A673 (cell line): ENCODE results near the gene EIF1AX. TPM values are rescaled to one million over a fixed set of nuclear protein-coding genes. Genes with fewer than 3 reads are reported as not detected.
A peak's percentile ranks its signal among the peaks of the same experiment; 100 is the strongest.
"Not testable (repeated sequence)": the region's sequence is repeated elsewhere in the genome, so short reads cannot be mapped to it uniquely, and the experiment has no call there.

Experiments
- BruUV-seq: library from RNA; stranded (reverse); fragments of 400-500 nt; replicated peaks from 2 replicates; lab custom pipeline; 2021; lab: Mats Ljungman, UMichigan
- CTCF ChIA-PET: fragments of 300-600 bp; sonication (Branson Sonifier 250); formaldehyde crosslinking; loops from one replicate; lab custom pipeline; 2022; ENCODE audit warnings: antibody characterized with exemption; lab: Charles Lee
- POLR2A ChIA-PET: fragments of 300-600 bp; sonication (Branson Sonifier 250); formaldehyde crosslinking; loops from one replicate; lab custom pipeline; 2022; ENCODE audit warnings: antibody characterized with exemption; ENCODE audit not compliant: low non-redundant PET; lab: Charles Lee
- DNase-seq: peaks from one replicate; pipeline ENCODE4 v3.0.0-alpha.2; 2015; ENCODE audit warnings: low spot score
- H3K27ac ChIP-seq: fragments of 200-600 bp; sonication (generic); 2 replicates; pipeline ENCODE4 v1.5.1; 2016; ENCODE audit warnings: mixed run types, low read depth, mild to moderate bottlenecking, mixed read lengths, antibody characterized with exemption, low read length; ENCODE audit not compliant: poor library complexity, severe bottlenecking
- H3K27me3 ChIP-seq: fragments of 200-600 bp; sonication (generic); replicated peaks from 2 replicates; pipeline ENCODE4 v1.6.1; 2017; ENCODE audit warnings: mixed run types, low read depth, mild to moderate bottlenecking, mixed read lengths, antibody characterized with exemption, low read length; ENCODE audit not compliant: insufficient read depth, poor library complexity
- H3K36me3 ChIP-seq: fragments of 200-600 bp; sonication (generic); 2 replicates; pipeline ENCODE4 v1.6.1; 2016; ENCODE audit warnings: mixed run types, mild to moderate bottlenecking, mixed read lengths, antibody characterized with exemption, low read length; ENCODE audit not compliant: insufficient read depth, poor library complexity, severe bottlenecking
- H3K4me1 ChIP-seq: fragments of 200-600 bp; sonication (generic); 2 replicates; pipeline ENCODE4 v1.6.1; 2017; ENCODE audit warnings: mixed run types, mild to moderate bottlenecking, mixed read lengths, antibody characterized with exemption, low read length; ENCODE audit not compliant: insufficient read depth, poor library complexity, severe bottlenecking
- H3K4me3 ChIP-seq: fragments of 200-600 bp; sonication (generic); 2 replicates; pipeline ENCODE4 v1.5.1; 2016; ENCODE audit warnings: low read depth, mixed run types, mild to moderate bottlenecking, mixed read lengths, low read length; ENCODE audit not compliant: poor library complexity, severe bottlenecking
- H3K9me3 ChIP-seq: fragments of 200-600 bp; sonication (generic); 2 replicates; pipeline ENCODE4 v1.6.1; 2016; ENCODE audit warnings: mixed run types, low read depth, mild to moderate bottlenecking, mixed read lengths, antibody characterized with exemption, low read length; ENCODE audit not compliant: poor library complexity, severe bottlenecking
- EZH2 ChIP-seq: fragments of 200-600 bp; sonication (generic); IDR thresholded peaks from 2 replicates; pipeline ENCODE4 v1.6.1; 2017; ENCODE audit warnings: borderline replicate concordance, low read depth, mild to moderate bottlenecking, mixed read lengths, antibody characterized with exemption, low read length; ENCODE audit not compliant: poor library complexity, severe bottlenecking
- intact Hi-C: fragments of 100-400 bp; cut with micrococcal nuclease; formaldehyde crosslinking; loops from one replicate; pipeline ENCODE4 v1.10.0; 2022; ENCODE audit not compliant: unreplicated experiment
- total RNA-seq: library from RNA; stranded (reverse); gene quantifications from 2 replicates; pipeline ENCODE4 v1.2.3, GENCODE V29; 2021
- TF ChIP-seq, protein P1 (sequence below): fragments of 300-800, 200-600 bp; sonication (generic); conservative IDR thresholded peaks from 2 replicates; pipeline ENCODE4 v1.5.1; 2017; ENCODE audit warnings: low read depth, mild to moderate bottlenecking, antibody characterized with exemption, low read length, moderate library complexity, mixed read lengths

Gene EIF1AX
- total RNA-seq, 1 experiment from 2014 or later = 184 TPM

GRCh38 chrX:20127440-20127839, 14.2 kb downstream of the EIF1AX start:
- DNase-seq, H3K27ac ChIP-seq, H3K27me3 ChIP-seq, H3K4me1 ChIP-seq, intact Hi-C loops, H3K9me3 ChIP-seq, CTCF ChIA-PET, H3K4me3 ChIP-seq, POLR2A ChIA-PET: not testable (repeated sequence)
- TSS peak; percentile 31 for BruUV-seq
- TF ChIP-seq, protein P1, sequence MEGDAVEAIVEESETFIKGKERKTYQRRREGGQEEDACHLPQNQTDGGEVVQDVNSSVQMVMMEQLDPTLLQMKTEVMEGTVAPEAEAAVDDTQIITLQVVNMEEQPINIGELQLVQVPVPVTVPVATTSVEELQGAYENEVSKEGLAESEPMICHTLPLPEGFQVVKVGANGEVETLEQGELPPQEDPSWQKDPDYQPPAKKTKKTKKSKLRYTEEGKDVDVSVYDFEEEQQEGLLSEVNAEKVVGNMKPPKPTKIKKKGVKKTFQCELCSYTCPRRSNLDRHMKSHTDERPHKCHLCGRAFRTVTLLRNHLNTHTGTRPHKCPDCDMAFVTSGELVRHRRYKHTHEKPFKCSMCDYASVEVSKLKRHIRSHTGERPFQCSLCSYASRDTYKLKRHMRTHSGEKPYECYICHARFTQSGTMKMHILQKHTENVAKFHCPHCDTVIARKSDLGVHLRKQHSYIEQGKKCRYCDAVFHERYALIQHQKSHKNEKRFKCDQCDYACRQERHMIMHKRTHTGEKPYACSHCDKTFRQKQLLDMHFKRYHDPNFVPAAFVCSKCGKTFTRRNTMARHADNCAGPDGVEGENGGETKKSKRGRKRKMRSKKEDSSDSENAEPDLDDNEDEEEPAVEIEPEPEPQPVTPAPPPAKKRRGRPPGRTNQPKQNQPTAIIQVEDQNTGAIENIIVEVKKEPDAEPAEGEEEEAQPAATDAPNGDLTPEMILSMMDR = peak; percentile 39; the same call in 1 of the 2 replicates
- H3K36me3 ChIP-seq = peaks cover 60% of the 10 kb centered on the region

GRCh38 chrX:20126833-20127232, 14.8 kb downstream of the EIF1AX start:
- H3K27ac ChIP-seq, POLR2A ChIA-PET, H3K4me3 ChIP-seq, H3K27me3 ChIP-seq, H3K4me1 ChIP-seq, BruUV-seq, DNase-seq, intact Hi-C loops, CTCF ChIA-PET, H3K9me3 ChIP-seq: not testable (repeated sequence)
- peaks cover 54% of the 10 kb centered on the region for H3K36me3 ChIP-seq

GRCh38 chrX:20124964-20125363, 16.7 kb downstream of the EIF1AX start:
- DNase-seq = no peak
- intact Hi-C loops = no loop called here
- CTCF ChIA-PET = no interaction called here

More at GRCh38 chrX:20124964-20125363, 16.7 kb downstream of the EIF1AX start:
- no peaks in the 10 kb centered on the region for H3K27me3 ChIP-seq
- H3K4me1 ChIP-seq = no peaks in the 10 kb centered on the region
- peaks cover 36% of the 10 kb centered on the region for H3K36me3 ChIP-seq
- POLR2A ChIA-PET = no interaction called here
- no peak overlapping the region for H3K27ac ChIP-seq
- TF ChIP-seq, protein P1 = no peak
- no peak for TF ChIP-seq EZH2
- no peaks in the 10 kb centered on the region for H3K9me3 ChIP-seq
- no TSS peak for BruUV-seq
- H3K4me3 ChIP-seq = no peak overlapping the region
